NB4 (cell line): ENCODE results near the gene RGS19.

Experiments used
- CTCF ChIP-seq: IDR thresholded peaks from one replicate; pipeline ENCODE4 v1.5.1; 2012; ENCODE audit warnings: low read depth, low read length
- MAX ChIP-seq: IDR thresholded peaks from 2 replicates; pipeline ENCODE4 v1.6.1; 2011; ENCODE audit warnings: low read depth, low read length
- MYC ChIP-seq: IDR thresholded peaks from 2 replicates; pipeline ENCODE4 v1.6.1; 2011; ENCODE audit warnings: low read depth, low read length
- POLR2A ChIP-seq: IDR thresholded peaks from 2 replicates; pipeline ENCODE4 v1.6.1; 2011; ENCODE audit warnings: mild to moderate bottlenecking; ENCODE audit not compliant: insufficient read length; ENCODE audit errors: extremely low read depth

GRCh38 chr20:64065974-64066343, 13.4 kb downstream of the RGS19 start:
- TF ChIP-seq CTCF (no peak), POLR2A (no peak), MAX (peak; percentile 28; the same call in 1 of the 2 replicates), MYC (no peak)
